Activated naive CD8-positive, alpha-beta T cell treated with anti-CD3 and anti-CD28 coated beads, Interleukin-2, amount 50 U/mL, for 16 hours (primary cell): Measurements from ENCODE around the gene GALNT1.

Experiments used
- DNase-seq: peaks from one replicate; pipeline ENCODE4 v3.0.0-alpha.2; 2020; ENCODE audit warnings: low read depth, low spot score

GALNT1 gene

GRCh38 chr18:35673682-35674081 lies 92.1 kb downstream of the GALNT1 start:
- DNase-seq = no peak

GRCh38 chr18:35680139-35680551 lies 98.6 kb downstream of the GALNT1 start:
- no peak for DNase-seq

GRCh38 chr18:35682281-35682867 lies 100.8 kb downstream of the GALNT1 start:
- no peak for DNase-seq

GRCh38 chr18:35683021-35683420 lies 101.5 kb downstream of the GALNT1 start:
- DNase-seq = no peak

GRCh38 chr18:35688757-35689156 lies 107.2 kb downstream of the GALNT1 start:
- DNase-seq = no peak

- no peak for DNase-seq
These were observed 108.2 kb downstream of the GALNT1 start for GRCh38 chr18:35689728-35690127.

- no peak for DNase-seq
These were observed 110.1 kb downstream of the GALNT1 start for GRCh38 chr18:35691625-35692024.

- no peak for DNase-seq
These were observed 111.3 kb downstream of the GALNT1 start for GRCh38 chr18:35692866-35693265.

GRCh38 chr18:35693829-35694228 lies 112.3 kb downstream of the GALNT1 start:
- no peak for DNase-seq

- no peak for DNase-seq
These were observed 113.3 kb downstream of the GALNT1 start for GRCh38 chr18:35694808-35695207.

- DNase-seq = no peak
These were observed 113.8 kb downstream of the GALNT1 start for GRCh38 chr18:35695384-35695783.

- DNase-seq = no peak
These were observed 114.3 kb downstream of the GALNT1 start for GRCh38 chr18:35695803-35696202.

- no peak for DNase-seq
These were observed 114.8 kb downstream of the GALNT1 start for GRCh38 chr18:35696307-35696706.

- DNase-seq = no peak
These were observed 116.3 kb downstream of the GALNT1 start for GRCh38 chr18:35697869-35698268.

- DNase-seq = no peak
These were observed 121.6 kb downstream of the GALNT1 start for GRCh38 chr18:35703043-35703688.

GRCh38 chr18:35705988-35706387 lies 124.4 kb downstream of the GALNT1 start:
- no peak for DNase-seq

- DNase-seq = no peak
These were observed 125.7 kb downstream of the GALNT1 start for GRCh38 chr18:35707247-35707646.

- no peak for DNase-seq
These were observed 126.1 kb downstream of the GALNT1 start for GRCh38 chr18:35707674-35708073.

- no peak for DNase-seq
These were observed 129.0 kb downstream of the GALNT1 start for GRCh38 chr18:35710581-35710980.

GRCh38 chr18:35711227-35711626 lies 129.7 kb downstream of the GALNT1 start:
- DNase-seq = no peak

GRCh38 chr18:35713545-35713944 lies 132.0 kb downstream of the GALNT1 start:
- no peak for DNase-seq

GRCh38 chr18:35714539-35714938 lies 133.0 kb downstream of the GALNT1 start:
- no peak for DNase-seq

GRCh38 chr18:35715139-35715538 lies 133.6 kb downstream of the GALNT1 start:
- DNase-seq = no peak
